ENCODE data around the gene CSNK1D.
A peak's percentile ranks its signal among the peaks of the same experiment; 100 is the strongest.
"Not testable (repeated sequence)": the region's sequence is repeated elsewhere in the genome, so short reads cannot be mapped to it uniquely, and the experiment has no call there.

CSNK1D gene

DNA sequence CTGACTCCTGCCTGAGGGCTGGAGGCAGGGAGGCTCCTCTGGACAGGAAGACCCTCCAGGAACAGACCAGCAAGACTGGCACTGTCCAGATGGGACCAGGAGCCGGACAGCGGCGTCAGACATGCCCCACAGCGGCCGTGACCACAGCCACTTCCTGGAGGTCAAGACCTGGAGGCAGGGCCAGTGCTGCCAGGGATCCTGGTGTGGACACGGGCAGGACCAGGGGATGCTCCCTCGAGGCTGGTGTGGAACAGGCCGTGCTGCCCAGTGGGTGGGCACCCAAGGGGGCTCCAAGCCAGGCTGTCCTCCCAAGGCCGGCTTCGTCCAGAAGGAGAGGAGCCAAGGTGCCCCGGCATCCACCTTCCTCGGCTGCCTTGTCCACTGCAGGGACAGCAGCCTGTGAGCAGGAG is 56.4 kb downstream of the CSNK1D start:
- no peak for DNase-seq (ENCODE audit: low read depth in 1 of 2, low spot score in 1 of 2)

- no peak for DNase-seq (ENCODE audit: low read depth in 1 of 2, low spot score in 1 of 2)
Observed at GRCh38 chr17:82216301-82217119, 57.0 kb downstream of the CSNK1D start.

- no peak for DNase-seq (ENCODE audit: low read depth in 1 of 2, low spot score in 1 of 2)
Observed at GRCh38 chr17:82215972-82216300, 57.6 kb downstream of the CSNK1D start.

GRCh38 chr17:82215095-82215971 is 58.2 kb downstream of the CSNK1D start:
- no peak for DNase-seq (ENCODE audit: low read depth in 1 of 2, low spot score in 1 of 2)

DNA sequence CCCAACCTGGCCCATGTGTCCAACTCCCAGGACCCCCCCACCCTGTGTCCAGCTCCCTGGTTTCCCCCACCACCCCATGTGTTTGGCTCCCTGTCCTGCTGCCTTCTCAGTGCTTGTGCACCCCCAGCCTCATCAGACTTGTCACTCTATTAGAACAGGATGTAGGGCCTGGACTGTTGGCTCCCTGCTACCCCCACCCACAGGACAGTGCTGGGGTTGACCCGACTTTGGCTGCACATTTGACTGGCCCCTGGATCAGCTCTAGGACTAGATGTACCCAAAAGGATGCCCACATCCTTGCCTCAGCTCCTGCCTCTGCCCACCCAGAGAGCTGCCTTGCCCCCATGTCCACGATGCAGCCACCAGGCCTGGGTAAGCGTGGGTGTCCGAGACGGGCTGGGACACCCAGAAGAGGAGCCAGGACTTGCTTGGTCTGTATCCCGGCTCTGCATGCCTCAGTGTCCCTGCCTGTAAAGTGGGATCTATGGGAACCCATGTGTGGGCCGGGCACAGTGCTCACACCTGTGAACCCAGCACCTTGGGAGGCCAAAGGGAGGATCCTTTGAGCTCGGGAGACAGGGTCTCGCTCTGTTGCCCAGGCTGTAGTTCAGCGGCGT is 59.4 kb downstream of the CSNK1D start:
- DNase-seq (ENCODE audit: low read depth in 1 of 2, low spot score in 1 of 2) = no peak

GRCh38 chr17:82213251-82214011 is 60.1 kb downstream of the CSNK1D start:
- peak in 1 of 2 donors; percentile 69 for DNase-seq (ENCODE audit: low read depth in 1 of 2, low spot score in 1 of 2)

DNA sequence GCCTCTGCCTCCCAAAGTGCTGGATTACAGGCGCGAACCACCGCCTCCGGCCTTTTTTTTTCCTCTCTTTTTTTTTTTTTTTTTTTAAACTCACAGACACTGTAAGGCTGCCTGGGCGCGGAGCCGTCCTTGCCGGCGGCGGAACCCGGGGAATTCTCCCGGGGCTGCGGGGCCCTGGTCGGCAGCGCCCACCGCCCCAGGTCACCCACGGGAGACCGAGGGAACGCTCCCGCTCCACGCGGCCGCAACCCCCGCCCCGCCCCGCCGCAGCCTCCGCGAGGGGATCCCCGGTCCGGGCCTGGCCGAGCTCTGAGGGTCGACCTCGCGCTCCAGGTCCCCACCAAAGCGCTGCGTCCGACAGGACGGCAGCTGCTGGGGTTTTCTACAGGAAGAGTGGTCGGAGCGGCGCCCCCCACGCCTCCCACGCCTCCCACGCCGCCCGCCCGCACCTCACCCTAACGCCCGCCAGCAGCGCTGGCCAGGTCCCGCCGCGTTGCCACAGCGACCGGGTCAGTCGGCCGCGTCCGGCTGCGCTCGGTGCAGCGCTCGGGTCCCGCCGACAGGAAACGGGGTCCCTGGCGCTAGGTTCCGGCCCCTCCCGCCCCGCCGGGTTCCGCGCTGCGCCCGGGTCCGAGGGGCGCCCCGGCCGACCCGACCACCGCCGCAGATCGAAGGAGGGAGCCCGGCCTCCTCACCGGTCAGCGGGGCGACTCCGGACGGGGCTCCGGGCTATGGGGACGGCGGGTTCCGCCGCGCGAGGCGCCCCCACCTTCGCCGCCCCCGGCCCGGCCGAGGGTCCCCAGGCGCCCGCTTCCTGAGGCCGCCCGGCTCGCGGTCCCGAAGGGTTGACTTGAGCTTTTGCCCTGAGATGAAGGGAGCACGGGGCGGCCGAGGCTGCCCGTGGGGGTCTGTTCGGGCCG is 60.9 kb downstream of the CSNK1D start, which contains the start of gene CCDC57:
CCDC57 (minus strand) TSS at position 512 of the 920 bp plus-strand sequence. CDS start 10,898 bp downstream, outside the sequence.
- DNase-seq (ENCODE audit: low read depth in 1 of 2, low spot score in 1 of 2) = peak; percentile 49 to 61

DNA sequence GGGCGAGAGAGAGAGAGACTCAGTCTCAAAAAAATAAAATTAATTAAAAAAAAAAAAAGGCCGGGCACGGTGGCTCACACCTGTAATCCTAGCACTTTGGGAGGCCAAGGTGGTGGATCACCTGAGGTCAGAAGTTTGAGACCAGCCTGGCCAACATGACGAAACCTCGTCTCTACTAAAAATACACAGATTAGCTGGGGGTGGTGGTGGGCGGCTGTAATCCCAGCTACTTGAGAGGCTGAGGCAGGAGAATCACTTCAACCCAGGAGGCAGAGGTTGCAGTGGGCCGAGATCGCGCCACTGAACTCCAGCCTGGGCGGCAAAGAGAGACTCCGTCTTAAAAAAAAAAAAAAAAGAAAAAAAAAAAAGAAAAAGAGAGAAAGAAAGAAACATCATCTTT is 62.8 kb downstream of the CSNK1D start:
- not testable (repeated sequence) for DNase-seq (ENCODE audit: low read depth in 1 of 2, low spot score in 1 of 2)

GRCh38 chr17:82205720-82206508 is 67.6 kb downstream of the CSNK1D start:
- peak; percentile 58 to 60 for DNase-seq (ENCODE audit: low read depth in 1 of 2, low spot score in 1 of 2)

GRCh38 chr17:82204831-82205719 is 68.4 kb downstream of the CSNK1D start:
- no peak for DNase-seq (ENCODE audit: low read depth in 1 of 2, low spot score in 1 of 2)

DNA sequence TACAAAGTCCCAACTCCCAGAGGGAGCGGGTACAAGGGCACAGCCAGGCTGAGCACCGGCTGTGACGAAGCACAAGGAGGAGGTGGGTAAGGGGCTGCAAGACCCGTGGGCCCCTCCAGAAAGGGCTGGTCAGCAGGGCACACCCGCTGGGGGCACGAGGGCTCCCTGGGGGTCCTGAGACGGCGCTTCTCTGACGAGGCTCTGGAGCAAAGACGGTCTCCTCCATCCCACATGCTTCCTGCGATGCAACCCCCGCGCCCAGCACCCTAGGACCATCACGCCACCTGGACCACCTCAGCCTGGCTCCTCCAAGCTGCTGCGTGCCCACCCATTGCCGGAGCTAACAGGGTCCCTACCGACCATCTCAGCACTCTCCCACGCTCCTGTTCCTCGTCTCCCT is 69.6 kb downstream of the CSNK1D start:
- DNase-seq (ENCODE audit: low read depth in 1 of 2, low spot score in 1 of 2) = no peak

DNA sequence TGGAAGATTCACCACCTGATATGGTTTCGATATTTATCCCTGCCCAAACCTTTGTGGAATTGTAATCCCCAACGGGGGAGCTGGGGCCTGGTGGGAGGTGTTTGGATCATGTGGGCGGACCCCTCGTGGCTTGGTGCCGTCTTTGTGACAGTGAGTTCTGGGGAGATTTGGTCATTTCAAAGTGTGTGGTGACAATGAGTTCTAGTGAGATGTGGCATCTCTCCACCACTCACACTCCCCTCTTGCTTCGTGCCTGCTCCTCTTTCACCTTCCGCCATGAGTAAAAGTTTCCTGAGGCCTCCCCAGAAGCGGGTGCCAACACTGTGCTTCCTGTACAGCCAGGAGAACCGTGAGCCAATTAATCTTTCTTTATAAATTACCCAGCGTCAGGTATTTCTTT is 70.5 kb downstream of the CSNK1D start:
- DNase-seq (ENCODE audit: low read depth in 1 of 2, low spot score in 1 of 2) = no peak

- no peak for DNase-seq (ENCODE audit: low read depth in 1 of 2, low spot score in 1 of 2)
Observed at GRCh38 chr17:82201498-82201910, 72.0 kb downstream of the CSNK1D start.

GRCh38 chr17:82200743-82201497 is 72.6 kb downstream of the CSNK1D start:
- peak; percentile 26 to 44 for DNase-seq (ENCODE audit: low read depth in 1 of 2, low spot score in 1 of 2)

- DNase-seq (ENCODE audit: low read depth in 1 of 2, low spot score in 1 of 2) = no peak
Observed at GRCh38 chr17:82200135-82200534, 73.4 kb downstream of the CSNK1D start.

- DNase-seq (ENCODE audit: low read depth in 1 of 2, low spot score in 1 of 2) = no peak
Observed at GRCh38 chr17:82199496-82199895, 74.0 kb downstream of the CSNK1D start.

- no peak for DNase-seq (ENCODE audit: low read depth in 1 of 2, low spot score in 1 of 2)
Observed at GRCh38 chr17:82198092-82198491, 75.4 kb downstream of the CSNK1D start.

All from activated T-helper 1 cell treated with anti-CD3 and anti-CD28 coated beads, Interleukin-2, amount 50 U/mL, for 16 hours (primary cell).